ENCODE data around the gene PCCA. TPM values are rescaled to one million over a fixed set of nuclear protein-coding genes. Genes with fewer than 3 reads are reported as not detected.

The PCCA gene
- total RNA-seq, 1 donor from 2014 or later, result 33.4 TPM

DNA sequence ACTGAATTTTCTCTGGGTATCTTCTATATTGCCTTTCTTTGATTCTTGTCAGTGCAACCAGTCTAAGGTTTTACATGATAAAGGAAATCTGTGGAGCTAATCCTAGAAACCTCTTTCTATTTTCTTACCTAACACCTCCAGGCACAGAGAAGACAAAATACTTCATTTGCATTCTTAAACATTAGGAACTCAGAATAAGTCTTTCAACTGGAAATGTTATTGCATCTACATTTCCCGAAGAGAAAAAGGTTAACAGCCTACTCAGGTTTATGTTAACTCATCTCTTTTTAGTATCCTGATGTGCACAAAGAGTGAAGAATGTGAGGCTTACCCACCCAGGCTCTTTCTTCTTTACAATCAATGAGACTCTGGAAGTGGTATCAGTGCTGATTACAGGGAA, 106.7 kb downstream of the PCCA start:
- Histone ChIP-seq H3K9me3 (no peaks in the 10 kb centered on the region), H3K4me1 (no peaks in the 10 kb centered on the region), H3K27me3 (no peaks in the 10 kb centered on the region), H3K27ac (no peak overlapping the region), H3K36me3 (no peaks in the 10 kb centered on the region), H3K4me3 (no peak overlapping the region)
- TF ChIP-seq, protein P1, sequence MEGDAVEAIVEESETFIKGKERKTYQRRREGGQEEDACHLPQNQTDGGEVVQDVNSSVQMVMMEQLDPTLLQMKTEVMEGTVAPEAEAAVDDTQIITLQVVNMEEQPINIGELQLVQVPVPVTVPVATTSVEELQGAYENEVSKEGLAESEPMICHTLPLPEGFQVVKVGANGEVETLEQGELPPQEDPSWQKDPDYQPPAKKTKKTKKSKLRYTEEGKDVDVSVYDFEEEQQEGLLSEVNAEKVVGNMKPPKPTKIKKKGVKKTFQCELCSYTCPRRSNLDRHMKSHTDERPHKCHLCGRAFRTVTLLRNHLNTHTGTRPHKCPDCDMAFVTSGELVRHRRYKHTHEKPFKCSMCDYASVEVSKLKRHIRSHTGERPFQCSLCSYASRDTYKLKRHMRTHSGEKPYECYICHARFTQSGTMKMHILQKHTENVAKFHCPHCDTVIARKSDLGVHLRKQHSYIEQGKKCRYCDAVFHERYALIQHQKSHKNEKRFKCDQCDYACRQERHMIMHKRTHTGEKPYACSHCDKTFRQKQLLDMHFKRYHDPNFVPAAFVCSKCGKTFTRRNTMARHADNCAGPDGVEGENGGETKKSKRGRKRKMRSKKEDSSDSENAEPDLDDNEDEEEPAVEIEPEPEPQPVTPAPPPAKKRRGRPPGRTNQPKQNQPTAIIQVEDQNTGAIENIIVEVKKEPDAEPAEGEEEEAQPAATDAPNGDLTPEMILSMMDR (IDR thresholded peaks at IDR 0.05), result no peak
- TF ChIP-seq POLR2A (IDR thresholded peaks at IDR 0.05), result no peak
- TF ChIP-seq POLR2AphosphoS5 (IDR thresholded peaks at IDR 0.05; ENCODE audit: insufficient read depth in 1 of 2, low read depth in 1 of 2), result no peak
- no peak for DNase-seq (ENCODE audit: extremely low spot score in 2 of 2)
- intact Hi-C loops (cut with DNase I), result no loop called here

DNA sequence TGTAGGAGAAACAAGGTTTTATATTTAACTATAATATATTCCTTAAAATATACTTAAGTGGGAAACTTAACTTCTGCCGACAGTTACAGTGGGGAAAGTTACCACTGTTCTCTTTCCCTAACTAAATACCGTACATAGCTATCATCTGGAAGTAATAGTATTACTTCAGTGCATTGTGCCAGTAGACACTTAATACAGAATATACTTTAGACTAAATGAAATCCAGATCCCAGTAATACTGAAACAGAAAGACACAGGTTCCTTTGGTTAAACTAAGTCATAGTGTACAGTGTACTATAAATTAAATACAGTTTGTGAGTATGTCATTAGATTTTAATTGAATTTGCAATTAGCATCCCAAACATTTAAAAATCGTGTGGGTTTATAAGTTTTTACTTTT, 107.5 kb downstream of the PCCA start:
- Histone ChIP-seq H3K27ac (no peak overlapping the region), H3K4me3 (no peak overlapping the region), H3K9me3 (no peaks in the 10 kb centered on the region), H3K36me3 (no peaks in the 10 kb centered on the region), H3K4me1 (no peaks in the 10 kb centered on the region), H3K27me3 (no peaks in the 10 kb centered on the region)
- no peak for DNase-seq (ENCODE audit: extremely low spot score in 2 of 2)
- intact Hi-C loops (cut with DNase I), result no loop called here
- TF ChIP-seq POLR2A (IDR thresholded peaks at IDR 0.05), result no peak
- TF ChIP-seq POLR2AphosphoS5 (IDR thresholded peaks at IDR 0.05; ENCODE audit: insufficient read depth in 1 of 2, low read depth in 1 of 2), result no peak
- TF ChIP-seq, protein P1 (IDR thresholded peaks at IDR 0.05), result no peak

DNA sequence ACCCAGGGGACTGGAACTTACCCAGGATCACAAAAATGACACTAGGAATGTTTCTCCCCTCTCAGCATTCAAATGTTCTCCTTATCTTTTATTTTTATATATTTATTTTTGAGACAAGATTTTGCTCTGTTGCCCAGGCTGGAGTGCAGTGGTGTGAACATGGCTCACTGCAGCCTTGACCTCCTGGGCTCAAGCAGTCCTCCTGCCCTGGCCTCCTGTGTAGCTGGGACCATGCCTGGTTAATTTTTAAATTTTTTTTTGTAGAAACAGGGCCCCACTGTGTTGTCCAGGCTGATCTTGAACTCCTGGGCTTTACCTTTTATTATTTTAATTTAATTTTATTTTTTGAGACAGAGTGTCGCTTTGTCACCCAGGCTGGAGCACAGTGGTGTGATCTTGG, 108.2 kb downstream of the PCCA start:
- Histone ChIP-seq H3K36me3 (no peaks in the 10 kb centered on the region), H3K27ac (no peak overlapping the region), H3K4me1 (no peaks in the 10 kb centered on the region), H3K4me3 (no peak overlapping the region), H3K9me3 (no peaks in the 10 kb centered on the region), H3K27me3 (no peaks in the 10 kb centered on the region)
- intact Hi-C loops (cut with DNase I), result no loop called here
- TF ChIP-seq POLR2AphosphoS5 (IDR thresholded peaks at IDR 0.05; ENCODE audit: insufficient read depth in 1 of 2, low read depth in 1 of 2) (no peak), POLR2A (IDR thresholded peaks at IDR 0.05) (no peak)
- TF ChIP-seq, protein P1 (IDR thresholded peaks at IDR 0.05), result no peak
- DNase-seq (ENCODE audit: extremely low spot score in 2 of 2), result no peak

DNA sequence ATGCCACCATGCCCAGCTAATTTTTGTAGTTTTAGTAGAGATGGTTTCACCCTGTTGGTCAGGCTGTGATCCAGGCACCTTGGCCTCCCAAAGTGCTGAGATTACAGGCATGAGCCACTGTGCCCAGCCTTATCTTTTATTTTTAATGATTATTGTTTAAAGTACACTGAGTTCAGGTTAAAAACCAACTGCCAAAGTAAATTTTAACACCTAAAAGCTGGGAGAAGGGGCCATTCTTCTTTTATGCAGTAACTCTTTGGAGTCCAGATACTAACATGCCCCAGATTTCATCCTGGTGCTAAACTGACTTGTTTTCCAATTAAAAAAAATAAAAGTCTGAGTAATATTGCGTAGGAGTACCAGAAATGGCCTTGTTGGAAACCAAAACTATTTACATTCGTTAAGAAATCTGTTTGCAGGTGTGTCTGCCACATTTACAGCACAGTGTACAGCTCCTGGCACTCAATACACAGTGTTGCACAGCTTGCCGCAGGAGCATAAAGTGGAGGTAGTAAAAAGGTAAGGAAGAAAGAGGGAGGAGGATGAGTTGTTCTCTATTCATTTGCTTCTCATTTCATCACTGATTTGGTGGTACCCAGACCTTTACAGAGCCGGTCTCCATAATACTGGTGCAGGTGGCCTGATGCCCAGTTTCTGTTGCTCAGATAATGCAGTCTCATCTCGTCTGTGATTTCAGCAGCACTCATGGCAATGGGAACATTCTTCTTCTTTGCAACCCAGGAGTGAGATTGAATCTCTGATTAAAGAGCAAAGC, 108.9 kb downstream of the PCCA start:
- Histone ChIP-seq H3K36me3 (no peaks in the 10 kb centered on the region), H3K9me3 (no peaks in the 10 kb centered on the region), H3K27ac (no peak overlapping the region), H3K4me3 (no peak overlapping the region), H3K4me1 (no peaks in the 10 kb centered on the region), H3K27me3 (no peaks in the 10 kb centered on the region)
- no peak for DNase-seq (ENCODE audit: extremely low spot score in 2 of 2)
- intact Hi-C loops (cut with DNase I), result no loop called here
- TF ChIP-seq, protein P1 (IDR thresholded peaks at IDR 0.05), result no peak
- no peak for TF ChIP-seq POLR2AphosphoS5 (IDR thresholded peaks at IDR 0.05; ENCODE audit: insufficient read depth in 1 of 2, low read depth in 1 of 2)
- no peak for TF ChIP-seq POLR2A (IDR thresholded peaks at IDR 0.05)

DNA sequence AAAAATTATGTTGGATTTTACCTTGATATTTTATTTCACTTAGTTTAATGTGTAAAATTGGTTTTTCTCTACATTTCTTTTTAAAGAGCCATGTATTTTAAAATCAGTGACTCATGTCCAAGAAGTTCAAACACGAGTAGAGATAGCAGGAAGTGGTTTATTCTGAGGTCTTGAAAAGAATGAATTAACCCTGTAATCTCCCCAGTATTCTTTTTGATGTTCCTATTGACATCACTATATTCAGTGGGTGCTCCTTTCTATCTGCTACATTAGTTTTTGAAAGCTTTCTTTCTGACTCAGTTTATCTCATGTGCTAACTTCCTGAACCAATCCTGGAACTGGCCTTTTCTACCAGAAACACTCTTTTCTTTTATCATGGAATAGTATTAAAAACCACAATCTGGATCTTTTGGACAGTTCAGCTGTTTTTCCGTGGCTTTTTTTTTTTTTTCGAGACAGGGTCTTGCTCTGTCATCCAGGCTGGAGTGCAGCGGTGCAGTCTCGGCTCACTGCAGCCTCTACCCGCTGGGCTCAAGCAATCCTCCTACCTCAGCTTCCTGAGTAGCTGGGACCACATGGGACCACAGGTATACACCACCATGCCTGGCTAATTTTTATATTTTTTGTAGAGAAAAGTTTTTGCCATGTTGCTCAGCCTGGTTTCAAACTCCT, 114.9 kb downstream of the PCCA start:
- intact Hi-C loops (cut with DNase I), result no loop called here
- no peak overlapping the region for H3K4me3 ChIP-seq
- TF ChIP-seq POLR2A (IDR thresholded peaks at IDR 0.05) (no peak), POLR2AphosphoS5 (IDR thresholded peaks at IDR 0.05; ENCODE audit: insufficient read depth in 1 of 2, low read depth in 1 of 2) (no peak)
- TF ChIP-seq, protein P1 (IDR thresholded peaks at IDR 0.05), result no peak
- H3K27ac ChIP-seq, result no peak overlapping the region
- H3K4me1 ChIP-seq, result no peaks in the 10 kb centered on the region
- H3K36me3 ChIP-seq, result no peaks in the 10 kb centered on the region
- H3K27me3 ChIP-seq, result no peaks in the 10 kb centered on the region
- no peak for DNase-seq (ENCODE audit: extremely low spot score in 2 of 2)
- H3K9me3 ChIP-seq, result no peaks in the 10 kb centered on the region

Measured in vagina (tissue), 2 donors.